ENCODE results near the gene TENM4.

The TENM4 gene

GRCh38 chr11:78935398-78936068 is 505.3 kb downstream of the TENM4 start:
- no peak for DNase-seq (ENCODE audit: low spot score)

DNA sequence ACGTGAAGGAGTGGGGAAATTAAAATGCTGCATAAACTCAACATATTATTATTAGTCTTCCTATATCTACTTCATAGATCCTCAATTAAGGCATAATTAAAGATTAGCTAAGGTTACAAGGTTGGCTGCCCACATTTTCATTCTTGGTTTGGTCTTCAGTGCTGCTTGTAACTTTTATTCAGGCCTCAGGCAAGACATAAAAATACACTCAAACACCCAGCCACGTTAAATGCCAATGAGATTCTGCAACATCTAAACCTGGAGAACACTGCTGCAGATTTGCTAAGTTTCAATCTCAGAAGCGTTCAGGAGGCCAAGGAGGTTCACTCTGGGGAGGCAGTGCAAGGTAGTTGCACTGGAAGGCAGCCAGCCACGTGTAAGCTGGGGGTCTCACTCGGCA is 507.5 kb downstream of the TENM4 start:
- no peak for DNase-seq (ENCODE audit: low spot score)

- no peak for DNase-seq (ENCODE audit: low spot score)
Measured at GRCh38 chr11:78932757-78933156, 508.1 kb downstream of the TENM4 start.

DNA sequence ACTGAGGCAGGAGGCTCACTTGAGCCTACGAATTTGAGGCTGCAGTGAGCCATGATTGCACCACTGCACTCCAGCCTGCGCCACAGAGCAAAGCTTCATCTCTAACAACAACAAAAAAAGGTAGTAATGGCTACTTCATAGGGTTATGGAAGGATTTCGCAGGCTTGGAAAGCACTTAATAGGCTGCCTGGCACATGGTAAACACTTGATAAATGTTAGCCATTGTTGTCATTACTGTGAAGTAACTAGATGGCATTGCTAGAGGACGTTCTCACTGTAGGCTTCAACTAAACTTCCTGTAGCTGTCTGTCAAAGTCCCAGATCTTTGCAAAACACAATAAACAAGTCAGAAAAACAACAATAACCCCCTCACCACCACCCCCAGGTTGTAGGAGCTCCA is 508.9 kb downstream of the TENM4 start:
- DNase-seq (ENCODE audit: low spot score), result no peak

GRCh38 chr11:78930810-78931523 is 509.9 kb downstream of the TENM4 start:
- no peak for DNase-seq (ENCODE audit: low spot score)

DNA sequence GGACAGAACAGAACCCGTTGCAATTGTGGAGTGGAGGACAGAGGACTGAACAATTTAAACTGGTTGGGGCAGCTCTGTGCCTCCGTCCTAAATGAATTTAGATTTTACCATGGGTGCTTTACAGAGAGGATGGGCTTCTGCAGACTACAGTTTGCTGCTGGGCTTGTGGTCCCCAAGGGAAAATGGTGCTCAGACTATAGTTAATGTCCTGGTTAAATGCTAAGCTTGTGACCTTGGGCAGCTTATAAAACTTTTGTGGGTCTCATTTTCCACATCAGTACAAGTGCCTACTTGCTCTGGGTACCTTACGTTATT is 511.0 kb downstream of the TENM4 start:
- no peak for DNase-seq (ENCODE audit: low spot score)

DNA sequence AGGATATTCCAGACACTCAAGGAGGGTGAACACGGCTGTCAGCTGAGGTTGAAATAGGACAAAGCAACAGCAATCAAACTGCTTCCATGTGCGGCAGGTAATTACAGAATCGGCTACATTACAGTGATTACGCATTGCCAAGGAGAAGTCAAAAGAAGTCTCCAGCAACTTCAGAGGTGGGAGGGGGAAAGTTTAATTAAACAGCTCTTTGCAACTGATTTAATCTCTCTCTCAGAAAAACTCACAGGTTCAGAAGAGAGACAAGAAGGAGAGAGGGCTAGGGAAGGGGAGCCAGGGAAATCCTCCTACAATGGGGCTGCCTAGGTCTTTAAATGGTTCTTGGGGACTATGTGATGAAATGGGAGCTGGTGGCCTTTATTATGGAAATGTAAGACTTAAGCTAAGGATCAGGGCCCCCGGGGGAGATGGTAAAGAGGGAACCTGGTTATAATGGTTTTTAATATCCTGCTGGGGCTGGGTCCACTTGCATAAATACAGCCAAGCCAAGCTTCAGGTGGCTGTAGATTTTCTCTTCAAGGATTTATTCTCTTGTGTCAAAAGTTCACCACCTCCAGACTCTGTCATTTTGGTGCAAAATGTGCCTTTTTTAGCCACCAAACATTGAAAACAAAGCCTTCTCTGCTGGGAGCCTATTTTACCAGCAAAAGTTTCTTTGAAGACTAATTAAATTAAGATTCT is 511.5 kb downstream of the TENM4 start:
- DNase-seq (ENCODE audit: low spot score), result no peak

GRCh38 chr11:78927511-78927910 is 513.3 kb downstream of the TENM4 start:
- DNase-seq (ENCODE audit: low spot score), result no peak

DNA sequence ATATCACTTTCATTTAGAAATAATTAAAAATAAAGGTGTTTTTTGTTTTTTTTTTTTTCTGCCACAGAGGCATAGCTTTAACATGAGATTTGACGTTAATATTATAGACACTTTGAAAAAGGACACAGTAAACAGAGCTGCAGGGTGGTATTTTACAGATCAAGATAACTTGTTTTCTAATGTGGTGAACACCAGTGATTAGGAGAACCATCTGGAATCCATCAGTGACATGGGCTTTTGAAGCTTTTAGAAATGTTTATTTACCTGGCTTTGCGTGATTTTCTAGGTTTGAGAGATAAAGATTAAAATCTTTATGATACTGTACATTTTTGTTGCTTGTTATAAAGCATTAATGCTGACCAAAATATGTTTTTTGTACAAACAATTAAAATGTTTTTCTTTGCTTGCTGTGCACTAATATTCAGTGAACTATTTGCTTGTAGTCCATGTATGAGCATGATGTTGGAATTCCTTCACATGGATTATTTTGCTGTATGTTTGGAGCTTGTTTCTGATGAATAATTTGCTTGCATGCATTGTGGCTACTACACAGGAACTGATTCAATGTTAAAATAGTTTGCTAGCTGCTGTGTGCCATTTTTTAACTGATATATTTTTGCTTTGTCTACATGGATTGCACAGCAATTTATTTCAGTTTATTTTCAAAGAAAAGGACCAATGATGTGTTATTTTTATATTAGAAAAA is 514.0 kb downstream of the TENM4 start:
- peak; percentile 18 for DNase-seq (ENCODE audit: low spot score)

- DNase-seq (ENCODE audit: low spot score), result no peak
Measured at GRCh38 chr11:78925387-78925786, 515.4 kb downstream of the TENM4 start.

- DNase-seq (ENCODE audit: low spot score), result no peak
Measured at GRCh38 chr11:78922859-78923625, 517.8 kb downstream of the TENM4 start.

DNA sequence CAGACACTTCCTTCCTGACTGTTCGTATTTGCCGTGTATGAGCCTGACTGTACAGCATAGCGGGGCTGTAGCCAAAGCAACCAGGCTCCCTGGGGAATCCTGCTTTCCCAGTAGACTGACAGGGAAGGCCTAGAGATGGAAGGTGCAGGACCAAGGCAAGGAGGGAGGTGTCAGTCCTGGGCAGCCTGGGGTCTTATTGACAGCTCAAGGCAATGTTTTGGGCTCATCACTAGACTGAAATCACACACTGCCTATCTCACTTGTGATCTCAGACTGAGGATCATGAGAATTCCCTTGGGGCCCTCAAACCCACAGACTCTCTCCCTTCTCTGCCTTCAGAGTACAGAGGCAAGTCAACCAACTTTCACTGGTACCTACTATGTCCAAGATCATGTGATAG is 519.3 kb downstream of the TENM4 start:
- DNase-seq (ENCODE audit: low spot score), result no peak

DNA sequence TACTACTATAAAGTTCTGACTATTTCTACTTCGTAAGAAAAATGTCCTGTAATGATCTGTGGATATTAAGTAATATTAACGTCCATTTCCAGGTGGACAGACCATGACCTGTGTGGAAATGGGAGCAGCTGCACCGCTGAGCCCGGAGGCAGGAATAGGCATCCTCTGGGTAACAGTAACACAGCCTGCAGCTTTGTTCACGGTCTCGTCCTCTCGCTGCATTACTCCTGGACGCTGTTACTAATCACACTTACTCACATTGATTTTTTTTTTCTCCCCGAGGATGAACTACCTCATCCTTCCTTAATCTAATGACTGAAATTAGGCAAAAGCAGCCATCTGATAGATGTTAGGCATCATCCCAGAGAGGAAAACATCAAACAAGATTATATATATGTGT is 520.5 kb downstream of the TENM4 start:
- DNase-seq (ENCODE audit: low spot score), result no peak

DNA sequence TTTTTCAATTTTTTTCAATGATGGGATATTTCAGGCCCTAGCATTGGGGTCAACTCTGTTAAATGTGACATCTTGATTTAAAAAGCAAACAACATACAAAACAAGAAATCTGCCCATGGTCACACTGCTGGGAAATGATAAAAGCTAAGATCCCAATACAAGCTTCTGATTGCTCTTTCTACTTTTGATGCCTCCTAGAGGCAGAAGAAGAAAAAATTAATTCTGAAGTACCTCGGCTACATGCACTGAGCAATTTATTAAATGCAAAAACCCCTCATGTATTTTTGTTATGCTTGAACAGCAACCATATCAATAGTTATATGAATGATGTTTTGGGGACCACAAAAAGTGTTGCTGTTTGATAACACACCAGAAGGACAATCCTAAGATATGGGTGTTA is 524.1 kb downstream of the TENM4 start:
- DNase-seq (ENCODE audit: low spot score), result no peak

GRCh38 chr11:78914503-78914902 is 526.3 kb downstream of the TENM4 start:
- DNase-seq (ENCODE audit: low spot score), result no peak

- DNase-seq (ENCODE audit: low spot score), result no peak
Measured at GRCh38 chr11:78912778-78913177, 528.1 kb downstream of the TENM4 start.

DNA sequence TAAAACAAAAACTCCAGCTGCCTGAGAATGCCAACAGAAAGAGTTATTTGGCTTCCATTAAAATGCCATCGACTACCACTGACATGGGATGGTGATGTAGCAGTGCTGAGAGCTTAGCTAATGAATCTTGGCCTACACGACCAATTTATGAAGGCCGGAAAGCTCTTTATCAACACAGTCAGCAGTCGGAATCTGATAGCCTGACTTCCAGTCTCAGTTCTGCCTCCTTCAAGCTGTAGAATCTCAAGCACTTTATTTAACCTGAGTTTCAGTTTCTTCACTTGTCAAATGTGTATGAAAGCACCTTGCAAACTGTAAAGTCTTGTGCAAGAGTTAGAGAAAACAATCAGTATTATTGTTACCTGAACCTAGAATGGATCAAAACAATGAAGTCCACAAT is 530.5 kb downstream of the TENM4 start:
- no peak for DNase-seq (ENCODE audit: low spot score)

DNA sequence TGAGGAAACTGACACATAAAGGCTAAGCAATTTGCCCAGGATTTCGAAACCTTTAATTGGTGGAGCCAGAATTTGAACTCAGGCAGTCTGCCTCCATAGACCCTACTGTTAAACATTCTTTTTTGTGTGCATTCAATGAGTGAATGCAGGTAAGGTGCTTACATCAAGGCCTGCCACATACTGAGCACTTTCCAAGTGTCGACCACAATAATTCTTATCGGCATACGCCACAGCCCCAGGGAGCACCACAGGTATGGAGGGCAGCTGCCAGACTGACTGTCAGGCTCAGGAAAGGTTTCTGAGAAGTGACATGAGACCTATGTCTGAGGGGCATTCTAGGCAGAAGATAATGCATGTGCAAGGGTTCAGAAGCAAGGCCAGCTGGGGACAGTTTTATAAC is 531.4 kb downstream of the TENM4 start:
- DNase-seq (ENCODE audit: low spot score), result no peak

DNA sequence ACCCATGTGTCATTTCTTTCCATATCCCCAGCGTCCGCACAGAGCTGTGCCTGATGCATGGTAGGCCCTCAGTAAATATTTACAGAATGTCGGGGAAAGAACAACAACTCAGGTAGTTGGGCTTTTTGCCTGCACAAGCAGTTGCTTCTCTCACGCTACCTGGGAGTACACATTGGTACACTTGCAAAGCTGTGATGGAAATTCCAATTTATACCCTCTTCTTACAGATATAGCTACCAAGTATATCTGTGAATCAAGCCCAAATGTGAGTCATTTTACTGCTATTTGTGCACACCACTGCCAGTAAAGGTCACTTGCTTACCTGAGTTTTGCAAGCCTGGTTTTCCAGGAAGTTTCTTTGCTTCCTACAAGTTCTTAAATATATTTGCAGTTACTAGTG is 533.2 kb downstream of the TENM4 start:
- DNase-seq (ENCODE audit: low spot score), result no peak

GRCh38 chr11:78906566-78906965 is 534.3 kb downstream of the TENM4 start:
- DNase-seq (ENCODE audit: low spot score), result no peak

DNA sequence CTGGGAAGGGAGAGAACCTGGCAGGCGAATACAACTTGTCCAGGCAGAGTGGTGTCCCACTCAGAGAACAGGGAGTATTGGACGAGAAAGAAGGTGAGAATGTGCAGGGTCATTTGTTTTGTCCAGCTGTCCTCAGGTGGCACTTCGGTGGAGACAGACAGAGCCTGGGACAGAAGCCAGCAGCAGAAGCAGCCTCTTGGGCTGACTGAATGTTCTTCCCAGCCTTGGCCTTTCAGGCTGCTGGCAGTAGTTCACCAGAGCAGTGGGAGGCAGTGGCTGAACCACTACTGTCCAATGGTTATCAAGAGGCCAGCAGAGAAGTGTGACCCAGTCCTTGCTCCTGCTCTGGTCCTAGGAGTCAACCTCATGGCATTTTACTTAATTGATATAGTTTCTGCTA is 535.1 kb downstream of the TENM4 start:
- no peak for DNase-seq (ENCODE audit: low spot score)

Data from AG08396 (cell line).